Measurements from ENCODE around the gene MAP3K10.
"Not testable (repeated sequence)": the region's sequence is repeated elsewhere in the genome, so short reads cannot be mapped to it uniquely, and the experiment has no call there.

MAP3K10 gene

DNA sequence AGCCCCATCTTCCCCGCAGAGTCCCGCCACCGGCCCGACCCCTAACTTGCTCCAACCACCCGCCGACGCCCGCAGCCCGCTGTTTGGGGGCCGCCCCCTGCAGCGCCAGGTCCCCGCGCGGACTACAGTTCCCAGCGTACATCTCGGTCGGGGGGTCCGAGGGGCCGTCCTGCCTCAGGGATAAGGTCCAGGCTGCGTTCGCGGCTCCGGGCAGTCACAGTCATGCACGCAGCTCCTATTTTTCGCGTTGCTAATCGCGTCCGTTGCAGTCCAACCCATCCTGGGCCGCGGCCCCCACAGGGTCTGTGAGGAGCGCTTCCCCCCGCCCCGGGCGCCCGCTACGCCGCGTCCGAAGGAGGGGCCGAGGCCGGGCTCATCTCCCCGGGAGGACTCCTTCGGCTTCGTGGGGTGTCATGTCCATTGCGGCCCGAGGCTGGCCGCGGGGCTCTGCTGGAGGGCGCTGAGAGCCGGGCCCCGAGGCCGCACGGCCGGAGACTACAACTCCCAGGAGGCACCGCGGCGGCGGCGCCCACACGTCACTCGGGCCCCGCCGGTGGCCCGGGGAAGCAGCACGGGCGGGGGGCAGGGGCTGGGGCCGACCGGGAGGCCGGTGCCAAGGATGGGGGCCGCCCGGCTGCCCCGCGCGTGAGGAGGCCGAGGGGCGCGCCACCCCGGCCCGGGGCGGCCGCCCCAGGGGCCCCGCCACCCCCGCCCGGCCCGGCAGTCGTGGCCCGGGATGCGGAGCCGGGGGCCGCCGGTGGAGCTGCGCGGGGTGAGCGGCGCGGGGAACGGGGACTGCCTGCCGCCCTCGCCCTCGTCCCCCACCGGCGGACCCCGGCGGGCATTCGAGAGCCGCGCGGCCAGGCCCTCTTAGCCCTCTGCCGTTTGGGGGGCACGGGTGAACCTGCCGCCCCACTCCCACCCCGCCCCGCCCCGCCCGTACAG lies at the start of gene MAP3K10:
TSS of gene MAP3K10 (plus strand) at position 536 of the 945 bp plus-strand sequence. CDS start 606 bp downstream, outside the sequence.
- peak; percentile 36 to 62 (median 48) for DNase-seq

DNA sequence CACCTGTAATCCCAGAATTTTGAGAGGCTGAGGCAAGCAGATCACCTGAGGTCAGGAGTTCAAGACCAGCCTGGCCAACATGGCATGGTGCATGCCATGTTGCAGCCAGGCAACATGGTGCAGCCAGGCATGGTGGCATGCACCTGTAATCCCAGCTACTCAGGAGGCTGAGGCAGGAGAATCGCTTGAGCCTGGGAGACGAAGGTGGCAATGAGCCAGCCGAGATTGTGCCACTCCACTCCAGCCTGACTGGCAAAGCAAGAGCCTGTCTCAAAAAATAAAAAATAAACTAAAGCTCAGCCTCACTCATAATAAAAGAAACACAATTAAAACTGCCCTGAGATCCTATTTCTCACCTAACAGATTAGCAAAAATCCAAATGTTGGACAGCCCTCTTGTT lies 49.7 kb upstream of the MAP3K10 start:
- DNase-seq: no peak

DNA sequence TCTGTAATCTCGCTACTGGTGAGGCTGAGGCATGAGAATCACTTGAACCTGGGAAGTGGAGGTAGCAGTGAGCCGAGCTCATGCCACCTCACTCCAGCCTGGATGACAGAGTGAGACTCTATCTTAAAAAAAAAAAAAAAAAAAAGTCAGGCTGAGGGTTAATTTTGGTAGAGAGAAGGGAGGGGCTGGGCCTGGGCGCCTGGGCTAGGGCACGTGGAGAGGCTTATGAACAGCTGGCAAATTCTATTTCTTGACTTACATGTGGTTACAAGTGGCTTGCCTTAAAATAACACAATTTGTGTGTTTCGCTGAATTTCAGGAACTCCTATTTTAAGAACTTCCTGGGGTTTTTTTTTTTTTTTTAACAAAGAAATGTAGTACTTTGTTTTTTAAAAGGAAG lies 47.6 kb upstream of the MAP3K10 start:
- peak in 1 of 4 experiments; percentile 23 for DNase-seq

DNA sequence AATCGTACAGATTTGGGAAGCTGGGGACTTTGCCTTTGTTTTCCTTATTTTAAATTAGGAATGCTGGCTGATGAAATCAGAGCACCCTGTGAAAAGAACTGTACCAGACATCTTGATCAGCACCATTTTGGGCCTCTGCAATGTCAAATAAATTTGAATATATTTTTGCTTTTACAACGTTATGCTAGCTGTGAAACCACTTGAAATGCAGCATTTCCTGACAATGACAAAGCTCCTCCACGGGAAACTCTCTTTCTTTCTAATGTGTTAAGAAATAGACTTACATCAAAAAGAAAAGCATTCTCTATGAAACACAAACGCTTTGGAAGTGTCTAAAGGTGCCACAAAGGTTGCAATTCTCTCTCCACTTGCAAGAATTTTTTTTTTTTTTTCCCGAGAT lies 47.1 kb upstream of the MAP3K10 start:
- no peak for DNase-seq

DNA sequence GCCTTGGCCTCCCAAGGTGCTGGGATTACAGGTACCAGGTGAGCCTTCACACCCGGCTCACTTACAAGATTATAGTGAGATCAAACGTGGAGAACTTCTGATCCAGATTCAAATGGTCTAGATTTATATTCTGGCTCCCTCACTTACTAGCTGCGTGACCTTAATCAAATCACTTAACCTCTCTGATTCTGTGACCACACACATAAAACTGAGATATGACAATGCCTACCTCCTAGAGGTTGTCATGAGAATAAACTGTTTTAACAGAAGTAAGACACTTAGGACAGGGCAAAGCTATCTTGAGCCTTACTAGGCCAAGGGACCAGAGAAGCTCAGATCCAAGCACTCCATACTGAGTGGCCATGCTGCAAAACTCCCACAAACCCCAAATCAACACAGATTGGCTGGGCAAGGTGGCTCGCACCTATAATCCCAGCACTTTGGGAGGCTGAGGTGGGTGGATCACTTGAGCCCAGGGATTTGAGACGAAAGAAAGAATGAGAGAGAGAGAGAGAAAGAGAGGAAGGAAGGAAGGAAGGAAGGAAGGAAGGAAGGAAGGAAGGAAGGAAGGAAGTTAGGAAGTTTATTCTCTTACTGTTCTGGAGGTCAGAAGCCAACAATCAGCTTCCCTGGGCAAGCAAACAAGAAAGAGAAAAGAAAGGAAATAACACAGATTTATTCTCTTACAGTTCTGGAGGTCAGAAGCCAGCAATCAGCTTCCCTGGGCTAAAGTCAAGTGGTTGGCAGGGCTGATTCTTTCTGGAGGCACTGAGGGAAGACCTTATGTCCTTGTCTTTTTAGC lies 46.1 kb upstream of the MAP3K10 start:
- DNase-seq: no peak

DNA sequence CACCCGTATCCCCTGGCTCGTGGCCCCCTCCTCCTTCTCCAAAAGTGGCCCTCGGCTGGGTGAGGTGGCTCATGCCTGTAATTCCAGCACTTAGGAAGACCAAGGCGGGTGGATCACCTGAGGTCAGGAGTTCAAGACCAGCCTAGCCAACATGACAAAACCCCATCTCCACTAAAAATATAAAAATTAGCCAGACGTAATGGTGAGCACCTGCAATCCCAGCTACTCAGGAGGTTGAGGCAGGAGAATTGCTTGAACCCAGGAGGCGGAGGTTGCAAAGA lies 45.5 kb upstream of the MAP3K10 start:
- not testable (repeated sequence) for DNase-seq

DNA sequence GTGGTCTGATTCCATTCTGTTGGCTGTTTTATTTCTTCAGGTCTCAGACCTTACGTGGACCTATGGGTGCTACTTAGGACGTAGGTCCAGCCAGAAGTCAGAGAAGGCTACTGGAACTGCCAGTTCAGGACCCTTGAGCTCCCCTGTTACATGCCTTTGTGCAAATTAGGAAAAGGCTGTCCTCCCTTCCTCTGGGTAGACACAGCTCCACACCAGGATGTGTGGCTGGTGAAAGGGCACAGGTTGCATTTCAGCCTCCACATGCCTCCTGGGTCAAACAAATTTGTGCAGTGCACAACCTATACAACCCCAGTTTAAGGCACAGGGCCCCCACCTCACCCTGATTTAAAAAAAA lies 43.9 kb upstream of the MAP3K10 start:
- DNase-seq: no peak

DNA sequence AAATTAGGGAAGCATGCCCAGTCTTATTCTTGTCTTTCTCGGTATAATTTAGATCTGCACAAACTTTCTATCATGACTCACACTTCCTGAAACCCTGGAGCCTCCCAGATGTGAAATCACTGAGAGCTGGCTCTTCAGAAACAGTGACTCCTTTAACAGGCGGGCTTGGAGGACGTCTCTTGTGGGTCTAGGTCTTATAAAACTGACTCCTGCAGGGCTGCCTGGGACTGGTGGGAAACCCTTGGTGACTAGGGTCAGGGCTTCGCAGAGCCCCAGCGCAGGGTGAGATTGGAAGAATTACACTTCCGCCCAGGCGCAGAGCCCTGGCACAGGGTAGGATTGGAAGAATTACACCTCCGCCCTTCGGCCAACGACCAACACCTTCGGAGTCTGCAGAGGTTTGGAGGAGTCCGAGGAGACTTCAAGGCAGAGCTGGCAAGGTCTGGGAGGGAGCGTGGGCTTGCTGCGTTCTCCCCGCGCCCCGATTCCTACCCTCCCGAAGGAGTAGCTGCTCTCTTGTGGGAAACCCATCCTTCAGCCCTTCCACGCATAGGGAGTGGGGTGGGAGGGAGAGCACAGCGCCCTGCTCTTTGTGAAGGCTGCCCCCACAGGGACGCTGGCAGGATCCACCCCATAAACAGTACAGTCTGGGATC lies 43.4 kb upstream of the MAP3K10 start:
- DNase-seq: no peak

DNA sequence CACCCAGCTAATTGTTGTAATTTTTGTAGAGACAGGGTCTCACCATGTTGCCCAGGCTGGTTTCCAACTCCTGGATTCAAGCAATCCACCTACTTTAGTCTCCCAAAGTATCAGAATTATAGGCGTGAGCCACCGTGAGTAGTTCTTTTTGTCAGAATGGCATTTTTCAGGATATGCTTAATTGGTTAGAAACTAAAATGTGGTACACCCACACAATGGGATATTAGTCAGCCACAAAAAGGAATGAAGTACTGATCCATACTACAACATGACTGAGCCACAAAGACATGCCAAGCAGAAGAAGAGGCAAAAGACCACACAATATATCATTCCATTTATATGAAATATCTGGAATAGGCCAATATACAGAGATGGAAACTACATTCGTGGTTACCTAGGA lies 41.7 kb upstream of the MAP3K10 start:
- no peak for DNase-seq

DNA sequence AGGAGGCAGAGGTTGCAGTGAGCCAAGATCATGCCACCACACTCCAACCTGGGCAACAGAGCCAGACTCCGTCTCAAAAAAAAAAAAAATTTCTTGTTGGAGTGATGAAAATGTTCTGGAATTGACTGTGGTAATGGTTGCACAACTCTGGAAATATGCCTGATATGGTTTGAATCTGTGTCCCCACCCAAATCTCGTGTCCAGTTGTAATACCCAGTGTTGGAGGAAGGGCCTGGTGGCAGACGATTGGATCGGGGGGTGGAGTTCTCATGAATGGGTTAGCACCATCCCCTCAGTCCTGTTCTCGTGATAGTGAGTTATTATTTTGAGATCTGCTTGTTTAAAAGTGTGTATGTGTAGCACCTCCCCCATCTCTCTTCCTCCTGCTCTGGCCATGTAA lies 41.1 kb upstream of the MAP3K10 start:
- DNase-seq: no peak

DNA sequence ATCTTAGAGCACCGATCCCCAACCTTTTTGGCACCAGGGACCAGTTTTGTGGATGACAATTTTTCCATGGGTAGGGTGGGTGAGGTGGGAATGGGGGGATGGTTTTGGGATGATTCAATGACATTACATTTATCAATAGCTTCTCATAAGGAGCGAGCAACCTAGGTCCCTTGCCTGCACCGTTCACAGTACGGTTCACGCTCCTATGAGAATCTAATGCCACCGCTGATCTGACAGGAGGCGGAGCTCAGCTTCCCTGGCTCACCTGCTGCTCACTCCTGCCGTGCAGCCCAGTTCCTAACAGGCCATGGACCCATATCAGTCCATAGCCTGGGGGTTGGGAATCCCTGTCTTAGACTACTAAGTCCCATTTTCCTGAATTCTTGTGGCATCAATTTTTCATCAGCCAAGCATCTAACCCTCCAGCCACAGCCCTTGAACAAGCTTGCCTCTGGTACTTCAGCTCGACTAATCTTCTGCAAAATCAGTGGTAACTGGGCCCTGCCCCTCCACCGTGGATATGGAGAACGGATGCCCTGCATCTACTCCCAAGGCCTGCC lies 37.0 kb upstream of the MAP3K10 start:
- no peak for DNase-seq

DNA sequence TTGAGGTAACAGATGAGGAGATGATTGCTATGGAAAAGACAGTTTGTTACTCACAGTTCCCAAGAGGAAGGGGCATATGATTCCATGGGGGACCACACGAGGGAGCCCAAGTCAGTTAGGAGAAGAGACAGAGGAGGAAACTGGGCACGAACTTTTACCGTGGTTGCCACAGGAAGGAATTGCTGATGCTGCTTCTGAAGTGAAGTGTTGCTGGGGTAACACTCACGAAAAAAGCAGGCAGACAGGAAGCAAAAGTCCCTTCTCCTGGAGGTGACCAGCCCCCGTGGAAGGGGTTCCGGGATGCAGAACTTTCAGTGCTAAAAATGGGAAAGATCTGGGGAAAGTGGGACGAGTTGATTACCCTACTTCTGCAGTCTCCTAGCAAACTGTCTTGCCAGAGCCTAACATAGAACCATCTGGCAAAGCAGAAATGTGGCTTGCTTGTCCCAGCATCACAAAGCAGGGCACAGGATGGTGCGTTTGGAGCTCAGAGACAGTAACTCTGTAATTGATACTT lies 35.4 kb upstream of the MAP3K10 start:
- no peak for DNase-seq

DNA sequence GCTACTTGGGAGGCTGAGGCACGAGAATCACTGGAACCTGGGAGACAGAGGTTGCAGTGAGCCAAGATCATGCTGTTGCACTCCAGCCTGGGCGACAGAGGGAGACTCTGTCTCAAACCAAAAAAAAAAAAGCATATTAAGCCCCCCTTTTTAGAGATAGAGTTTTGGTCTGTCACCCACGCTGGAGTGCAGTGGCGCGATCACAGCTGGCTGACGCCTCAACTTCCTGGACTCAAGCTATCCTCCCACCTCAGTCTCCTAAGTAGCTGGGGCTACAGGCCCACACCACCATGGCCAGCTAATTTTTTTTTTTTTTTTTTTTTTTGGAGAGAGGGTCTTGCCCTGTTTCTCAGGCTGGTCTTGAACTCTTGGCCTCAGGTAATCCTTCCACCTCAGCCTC lies 34.2 kb upstream of the MAP3K10 start:
- DNase-seq: no peak

DNA sequence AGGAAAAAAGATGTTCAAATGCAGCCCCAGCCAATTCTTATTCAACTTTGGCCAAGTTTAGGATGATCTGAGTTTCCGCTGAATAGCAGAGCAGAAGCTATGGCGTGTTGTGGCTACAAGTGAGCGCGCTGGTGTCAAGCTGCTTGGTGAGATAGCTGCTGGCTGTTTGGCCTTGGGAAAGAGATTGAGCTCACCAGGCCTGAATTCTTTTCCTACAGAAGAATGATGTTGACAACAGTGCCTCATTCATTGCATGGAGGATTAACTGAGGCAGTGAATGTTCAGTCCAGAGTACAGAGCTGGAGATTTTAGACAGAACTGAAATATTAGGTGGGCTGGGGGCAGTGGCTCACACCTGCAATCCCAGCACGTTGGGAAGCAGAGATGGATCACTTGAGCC lies 31.5 kb upstream of the MAP3K10 start:
- no peak for DNase-seq

DNA sequence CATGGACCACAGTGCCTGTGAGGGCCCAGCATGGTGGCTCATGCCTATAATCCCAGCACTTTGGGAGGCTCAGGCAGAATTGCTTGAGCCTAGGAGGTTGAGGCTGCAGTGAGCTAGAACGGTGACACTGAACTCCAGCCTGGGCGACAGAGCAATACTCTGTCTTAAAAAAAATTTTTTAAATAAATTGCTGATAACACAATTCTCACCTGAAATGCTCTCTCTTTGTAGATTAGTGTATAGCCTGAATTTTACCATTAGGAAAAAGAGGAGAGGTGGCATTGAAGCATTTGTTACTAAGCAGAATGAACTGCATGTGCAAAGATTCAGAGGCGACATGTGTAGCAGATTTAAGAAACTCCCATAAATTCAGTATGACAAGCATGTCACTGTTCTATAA lies 29.1 kb upstream of the MAP3K10 start:
- no peak for DNase-seq

DNA sequence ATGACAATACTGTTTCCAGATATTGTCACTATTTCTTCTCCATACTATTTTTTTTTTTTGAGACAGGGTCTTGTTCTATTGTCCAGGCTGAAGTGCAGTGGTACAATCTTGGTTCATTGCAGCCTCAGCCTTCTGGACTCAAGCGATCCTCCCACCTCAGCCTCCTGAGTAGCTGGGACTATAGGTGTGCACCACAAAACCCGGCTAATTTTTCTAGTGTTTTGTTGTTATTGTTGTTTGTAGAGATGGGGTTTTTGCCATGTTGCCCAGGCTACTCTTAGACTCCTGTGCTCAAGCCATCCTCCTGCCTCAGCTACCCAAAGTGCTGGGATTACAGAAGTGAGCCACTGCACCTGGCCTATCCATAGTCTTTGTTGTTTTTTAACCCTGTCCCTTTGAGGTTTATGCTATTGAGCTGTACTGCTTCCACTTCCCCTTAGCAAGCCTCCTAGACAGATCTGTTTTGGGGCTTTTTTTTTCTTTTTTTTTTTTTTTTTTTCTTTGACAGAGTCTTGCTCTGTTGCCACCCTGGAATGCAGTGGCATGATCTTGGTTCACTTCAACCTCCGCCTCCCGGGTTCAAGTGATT lies 27.6 kb upstream of the MAP3K10 start:
- DNase-seq: no peak

DNA sequence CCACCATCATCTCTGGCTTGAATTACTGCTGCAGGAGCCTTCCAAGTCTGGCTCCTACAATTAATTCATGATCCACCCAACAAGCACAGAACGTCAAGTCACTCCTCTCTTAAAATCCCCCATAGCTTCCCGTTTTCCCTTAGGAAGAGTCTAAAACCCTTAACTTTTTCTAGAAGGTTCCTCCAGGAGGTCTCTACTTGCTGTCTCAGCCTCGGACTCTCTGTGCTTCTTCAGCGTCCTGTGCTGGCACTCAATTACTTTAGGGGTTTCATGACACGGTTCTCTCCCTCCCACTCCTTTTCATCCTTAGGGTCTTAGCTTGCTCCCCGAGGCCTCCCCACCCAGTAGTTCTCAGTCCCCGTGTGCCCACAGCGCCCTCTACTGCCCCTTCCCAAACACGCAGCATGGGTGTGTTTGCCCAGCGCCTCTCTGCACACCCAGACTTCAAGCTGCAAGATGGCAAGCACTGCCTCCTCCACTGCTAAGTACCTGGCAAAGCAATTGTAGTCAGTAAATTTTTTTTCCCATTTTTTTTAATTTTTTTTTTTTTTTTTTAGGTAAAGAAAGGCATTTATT lies 25.8 kb upstream of the MAP3K10 start:
- peak; percentile 10 to 47 (median 29) for DNase-seq

DNA sequence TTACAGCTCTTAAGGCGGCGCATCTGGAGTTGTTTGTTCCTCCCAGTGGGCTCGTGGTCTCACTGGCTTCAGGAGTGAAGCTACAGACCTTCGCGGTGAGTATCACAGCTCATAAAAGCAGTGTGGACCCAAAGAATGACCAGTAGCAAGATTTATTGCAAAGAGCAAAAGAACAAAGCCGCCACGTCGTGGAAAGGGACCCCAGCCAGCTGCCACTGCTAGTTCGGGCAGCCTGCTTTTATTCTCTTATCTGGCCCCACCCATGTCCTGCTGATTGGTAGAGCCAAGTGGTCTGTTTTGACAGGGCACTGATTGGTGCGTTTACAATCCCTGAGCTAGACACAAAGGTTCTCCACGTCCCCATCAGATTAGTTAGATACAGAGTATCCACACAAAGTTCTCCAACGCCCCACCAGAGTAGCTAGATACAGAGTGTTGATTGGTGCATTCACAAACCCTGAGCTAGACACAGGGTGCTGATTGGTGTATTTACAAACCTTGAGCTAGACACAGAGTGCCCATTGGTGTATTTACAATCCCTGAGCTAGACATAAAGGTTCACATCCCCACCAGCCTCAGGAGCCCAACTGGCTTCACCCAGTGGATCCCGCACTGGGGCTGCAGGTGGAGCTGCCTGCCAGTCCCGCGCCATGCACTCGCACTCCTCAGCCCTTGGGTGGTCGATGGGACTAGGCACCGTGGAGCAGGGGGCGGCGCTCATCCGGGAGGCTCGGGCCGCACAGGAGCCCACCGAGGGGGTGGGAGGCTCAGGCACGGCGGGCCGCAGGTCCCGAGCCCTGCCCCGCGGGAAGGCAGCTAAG lies 21.5 kb upstream of the MAP3K10 start:
- not testable (repeated sequence) for DNase-seq

DNA sequence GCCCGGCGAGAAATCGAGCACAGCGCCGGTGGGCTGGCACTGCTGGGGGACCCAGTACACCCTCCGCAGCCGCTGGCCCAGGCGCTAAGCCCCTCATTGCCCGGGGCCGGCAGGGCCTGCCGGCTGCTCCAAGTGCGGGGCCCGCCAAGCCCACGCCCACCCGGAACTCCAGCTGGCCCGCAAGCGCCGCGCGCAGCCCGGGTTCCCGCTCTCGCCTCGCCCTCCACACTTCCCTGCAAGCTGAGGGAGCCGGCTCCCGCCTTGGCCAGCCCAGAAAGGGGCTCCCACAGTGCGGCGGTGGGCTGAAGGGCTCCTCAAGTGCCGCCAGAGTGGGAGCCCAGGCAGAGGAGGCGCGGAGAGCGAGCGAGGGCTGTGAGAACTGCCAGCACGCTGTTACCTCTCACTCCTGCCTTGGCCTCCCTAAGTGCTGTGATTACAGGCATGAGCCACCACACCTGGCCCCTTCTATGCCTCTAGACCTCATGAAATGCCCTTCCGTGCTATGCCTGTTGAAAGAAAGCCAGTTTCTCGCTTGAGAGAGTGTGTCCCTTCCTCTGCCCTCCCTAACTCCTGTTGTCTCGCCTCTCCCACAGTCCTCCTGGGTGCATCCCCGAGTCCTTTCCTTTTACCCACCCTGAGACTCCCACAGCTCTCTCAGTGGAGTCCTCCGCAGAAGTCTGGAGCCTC lies 20.8 kb upstream of the MAP3K10 start:
- not testable (repeated sequence) for DNase-seq

DNA sequence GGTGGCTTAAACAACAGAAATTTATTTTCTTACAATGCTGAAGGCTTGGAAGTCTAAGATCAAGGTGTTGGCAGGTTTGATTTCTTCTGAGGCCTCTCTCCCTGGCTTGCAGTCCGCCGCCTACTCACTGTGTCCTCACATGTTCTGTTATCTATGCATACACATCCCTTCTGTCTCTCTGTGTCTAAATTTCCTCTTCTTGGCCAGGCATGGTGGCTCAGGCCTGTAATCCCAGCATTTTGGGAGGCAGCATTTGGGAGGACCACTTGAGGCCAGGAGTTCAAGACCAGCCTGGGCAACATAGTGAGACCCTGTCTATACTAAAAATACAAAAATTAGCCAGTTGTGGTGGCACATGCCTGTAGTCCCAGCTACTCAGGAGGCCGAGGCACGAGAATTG lies 19.9 kb upstream of the MAP3K10 start:
- not testable (repeated sequence) for DNase-seq

DNA sequence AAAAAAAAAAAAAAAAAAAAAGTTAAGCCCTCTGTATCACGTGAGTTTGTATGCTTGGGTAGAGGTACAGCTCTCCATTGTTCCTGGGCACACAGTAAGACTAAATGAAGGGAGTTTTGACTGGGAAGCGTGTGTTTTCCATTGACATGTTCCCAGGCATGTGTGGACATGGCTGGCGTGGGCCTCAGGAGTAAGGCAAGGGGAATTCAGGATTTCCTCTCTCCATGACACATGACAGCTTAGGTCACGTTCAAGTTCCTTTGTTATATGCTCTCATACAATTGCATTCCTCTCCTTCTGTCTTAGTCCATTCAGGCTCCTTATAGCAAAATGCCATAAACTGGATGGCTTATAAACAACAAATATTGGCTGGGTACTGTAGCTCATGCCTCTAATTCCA lies 17.1 kb upstream of the MAP3K10 start:
- no peak for DNase-seq

Measured in activated naive CD4-positive, alpha-beta T cell (primary cell).